GM19452 (cell line): ENCODE results near the gene NBEAL1.
"Not testable (repeated sequence)": the region's sequence is repeated elsewhere in the genome, so short reads cannot be mapped to it uniquely, and the experiment has no call there.

Experiments used
- ATAC-seq: cut with Tn5 transposase; IDR thresholded peaks from one replicate; pipeline ENCODE4 v1.9.1; 2021; ENCODE audit not compliant: unreplicated experiment

NBEAL1 gene

GRCh38 chr2:203201426-203201825 is 186.8 kb downstream of the NBEAL1 start:
- ATAC-seq, result no peak

- ATAC-seq, result no peak
Measured at GRCh38 chr2:203209538-203209937, 194.9 kb downstream of the NBEAL1 start.

DNA sequence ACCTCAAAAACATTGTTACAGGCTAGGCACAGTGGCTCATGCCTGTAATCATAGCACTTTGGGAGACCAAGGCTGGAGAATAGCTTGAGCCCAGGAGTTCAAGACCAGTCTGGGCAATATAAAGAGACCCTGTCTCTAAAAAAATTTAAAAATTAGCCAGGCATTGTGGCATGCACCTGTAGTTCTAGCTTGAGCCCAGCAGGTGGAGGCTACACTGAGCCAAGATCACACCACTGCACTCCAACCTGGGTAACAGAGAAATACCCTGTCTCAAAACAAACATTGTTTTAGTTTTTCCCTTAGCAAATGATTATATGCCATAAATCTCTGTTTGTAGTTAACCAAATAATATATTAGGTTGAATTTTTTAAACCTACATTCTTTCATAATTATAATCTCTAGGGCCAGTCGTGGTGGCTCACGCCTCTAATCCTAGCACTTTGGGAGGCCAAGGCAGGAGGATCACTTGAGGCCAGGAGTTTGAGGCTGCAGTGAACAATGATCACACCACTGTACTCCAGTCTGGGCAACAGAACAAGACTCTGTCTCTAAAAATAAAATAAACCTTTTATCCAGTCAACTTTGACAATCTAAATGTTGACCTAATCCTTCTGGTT is 210.9 kb downstream of the NBEAL1 start:
- ATAC-seq, result no peak

- not testable (repeated sequence) for ATAC-seq
Measured at GRCh38 chr2:203229674-203230073, 215.0 kb downstream of the NBEAL1 start.

- ATAC-seq, result no peak
Measured at GRCh38 chr2:203237346-203238238, 222.9 kb downstream of the NBEAL1 start.

DNA sequence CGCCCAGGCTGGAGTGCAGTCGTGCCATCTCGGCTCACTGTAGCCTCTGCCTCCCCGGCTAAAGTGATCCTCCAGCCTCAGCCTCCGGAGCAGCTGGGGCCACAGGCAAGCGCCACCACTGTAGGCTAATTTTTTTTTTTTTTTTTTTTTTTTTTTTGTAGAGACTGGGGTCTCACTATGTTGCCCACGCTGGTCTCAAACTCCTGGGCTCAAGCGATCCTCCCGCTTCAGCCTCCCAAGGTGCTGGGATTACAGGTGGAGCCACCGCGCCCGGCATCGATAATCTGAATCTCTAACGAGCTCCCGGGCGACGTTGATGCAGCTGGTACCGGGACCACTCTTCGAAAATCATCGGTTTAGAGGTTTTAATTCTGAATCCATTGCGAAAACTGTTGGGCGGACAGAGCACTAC is 223.6 kb downstream of the NBEAL1 start:
- peak; percentile 0 for ATAC-seq

DNA sequence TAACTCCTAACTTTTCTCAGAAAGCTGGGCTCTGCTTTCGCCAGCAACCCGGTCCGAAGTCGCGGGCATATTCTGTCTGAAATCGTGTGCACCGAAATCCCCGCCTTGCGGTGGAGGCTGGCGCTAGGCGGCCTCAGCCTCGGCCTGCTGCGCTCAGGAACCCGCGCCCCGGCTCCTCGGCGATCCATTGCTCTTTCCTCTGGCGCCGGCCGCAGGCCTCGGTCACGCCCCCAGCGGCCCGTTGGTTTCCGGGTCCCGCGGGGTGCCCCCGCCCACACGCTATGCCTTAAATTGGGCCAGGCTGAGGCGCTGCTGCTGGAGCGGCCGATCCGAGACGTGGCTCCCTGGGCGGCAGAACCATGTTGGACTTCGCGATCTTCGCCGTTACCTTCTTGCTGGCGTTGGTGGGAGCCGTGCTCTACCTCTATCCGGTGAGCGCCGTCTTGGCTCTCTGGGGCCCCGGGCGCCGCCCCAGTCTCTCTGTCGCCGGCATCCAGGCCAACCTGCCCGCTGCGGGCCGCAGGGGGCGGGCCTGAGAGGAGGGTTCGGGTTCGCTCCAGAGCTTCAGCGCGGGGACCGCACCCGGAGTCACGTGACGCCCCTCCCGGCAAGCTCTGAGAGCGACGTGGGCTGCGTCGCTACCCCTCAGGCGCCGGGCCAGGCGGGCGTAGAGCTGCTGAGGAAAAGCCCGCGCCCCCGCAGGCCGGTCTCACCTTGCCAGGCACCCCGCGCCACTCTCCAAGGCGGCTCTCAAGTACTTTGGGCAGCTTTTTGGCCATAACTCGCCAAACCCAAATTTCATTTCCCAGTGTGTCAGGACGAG is 224.2 kb downstream of the NBEAL1 start, which contains the start of gene CYP20A1:
Gene CYP20A1 (plus strand): TSS at position 315 of the 823 bp plus-strand sequence. CDS start 45 bp downstream, at position 360.
- peak; percentile 90 for ATAC-seq

DNA sequence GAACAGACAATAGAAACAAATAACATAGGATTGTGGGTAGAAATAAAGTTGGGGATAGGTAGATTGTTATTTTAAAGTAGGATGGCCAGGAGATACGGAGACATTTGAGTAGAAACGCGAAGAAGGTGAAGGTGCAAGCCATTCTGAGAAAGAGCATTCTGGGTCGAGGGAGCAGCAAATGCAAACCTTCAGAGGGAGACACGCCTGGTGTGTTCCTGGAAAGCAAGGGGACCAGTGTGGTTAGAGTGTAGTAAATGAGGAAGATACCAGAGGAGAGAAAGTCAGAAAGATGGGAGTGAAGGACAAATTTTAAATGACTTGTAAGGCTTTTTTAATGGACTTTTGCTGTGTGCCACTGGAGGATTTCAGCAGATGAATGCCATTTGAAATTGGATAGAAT is 225.8 kb downstream of the NBEAL1 start:
- no peak for ATAC-seq

DNA sequence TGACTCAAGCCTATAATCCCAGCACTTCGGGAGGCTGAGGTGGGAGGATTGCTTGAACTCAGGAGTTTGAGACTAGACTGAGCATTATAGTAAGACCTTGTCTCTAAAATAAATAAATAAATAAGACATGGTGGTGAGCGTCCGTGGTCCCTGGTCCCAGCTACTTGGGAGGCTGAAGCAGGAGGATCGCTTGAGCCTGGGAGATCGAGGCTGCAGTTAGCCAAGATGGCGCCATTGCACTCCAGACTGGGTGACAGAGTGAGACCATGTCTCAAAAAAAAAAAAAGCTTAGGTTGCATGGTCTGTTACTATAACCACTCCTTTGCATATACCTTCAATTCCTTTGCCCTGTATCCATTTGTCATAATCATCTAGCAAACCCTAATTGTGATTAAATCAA is 227.8 kb downstream of the NBEAL1 start:
- ATAC-seq, result no peak

GRCh38 chr2:203246646-203247045 is 232.0 kb downstream of the NBEAL1 start:
- ATAC-seq, result no peak

- ATAC-seq, result no peak
Measured at GRCh38 chr2:203252818-203253217, 238.1 kb downstream of the NBEAL1 start.

DNA sequence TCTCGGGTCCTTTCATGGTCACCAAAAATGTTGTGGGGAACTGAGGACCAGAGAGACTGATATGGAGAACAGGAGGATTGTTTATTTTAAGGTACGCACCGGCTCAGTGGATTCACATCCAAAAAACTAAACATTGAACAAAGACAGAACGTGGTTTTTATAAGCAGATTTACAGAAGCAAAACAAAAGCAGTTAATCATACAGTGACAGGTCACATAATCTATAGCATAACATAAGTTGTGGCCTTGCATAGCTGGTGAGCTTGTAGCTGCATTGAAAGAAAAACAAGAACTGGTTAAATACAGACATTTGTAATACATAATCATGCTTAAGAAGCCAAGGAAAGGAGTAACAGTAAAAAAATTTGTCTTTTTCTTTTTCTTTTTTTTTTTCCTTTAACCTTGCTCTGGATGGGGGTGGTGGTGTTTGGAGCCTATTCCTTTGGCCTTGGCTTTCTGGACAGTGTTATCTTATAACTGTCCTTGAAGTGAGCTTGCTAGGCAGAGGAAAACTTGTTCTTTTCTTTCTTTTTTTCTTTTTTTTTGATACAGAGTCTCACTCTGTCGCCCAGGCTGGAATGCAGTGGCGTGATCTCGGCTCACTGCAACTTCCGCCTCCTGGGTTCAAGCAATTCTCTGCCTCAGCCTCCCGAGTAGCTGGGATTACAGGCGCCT is 238.9 kb downstream of the NBEAL1 start:
- not testable (repeated sequence) for ATAC-seq

- no peak for ATAC-seq
Measured at GRCh38 chr2:203261326-203262159, 246.9 kb downstream of the NBEAL1 start.
